GM19397 (cell line): Measurements from ENCODE around the gene PLD3.
"Not testable (repeated sequence)": the region's sequence is repeated elsewhere in the genome, so short reads cannot be mapped to it uniquely, and the experiment has no call there.

Experiments
- ATAC-seq: cut with Tn5 transposase; IDR thresholded peaks from one replicate; pipeline ENCODE4 v1.9.1; 2021; ENCODE audit warnings: mild to moderate bottlenecking, moderate library complexity; ENCODE audit not compliant: unreplicated experiment

The PLD3 gene

GRCh38 chr19:40360708-40361241, 12.3 kb downstream of the PLD3 start:
- ATAC-seq: no peak

DNA sequence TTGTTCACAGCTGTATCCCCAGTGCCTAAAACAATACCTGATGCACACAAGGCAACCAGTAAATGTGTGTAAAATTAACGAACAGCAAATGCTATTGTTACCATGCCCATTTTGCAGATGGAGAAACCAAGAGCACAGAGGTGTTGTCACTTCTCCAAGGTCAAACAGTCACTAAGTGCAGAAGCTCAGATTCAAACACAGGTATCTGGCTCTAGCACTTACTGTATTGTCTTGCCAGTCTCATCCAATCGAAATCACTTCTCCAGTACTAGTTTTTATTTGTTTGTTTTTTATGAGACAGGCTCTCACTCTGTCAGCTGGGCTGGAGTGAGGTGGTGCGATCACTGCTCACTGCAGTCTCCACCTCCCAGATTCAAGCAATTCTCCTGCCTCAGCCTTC, 13.7 kb downstream of the PLD3 start:
- ATAC-seq: no peak

DNA sequence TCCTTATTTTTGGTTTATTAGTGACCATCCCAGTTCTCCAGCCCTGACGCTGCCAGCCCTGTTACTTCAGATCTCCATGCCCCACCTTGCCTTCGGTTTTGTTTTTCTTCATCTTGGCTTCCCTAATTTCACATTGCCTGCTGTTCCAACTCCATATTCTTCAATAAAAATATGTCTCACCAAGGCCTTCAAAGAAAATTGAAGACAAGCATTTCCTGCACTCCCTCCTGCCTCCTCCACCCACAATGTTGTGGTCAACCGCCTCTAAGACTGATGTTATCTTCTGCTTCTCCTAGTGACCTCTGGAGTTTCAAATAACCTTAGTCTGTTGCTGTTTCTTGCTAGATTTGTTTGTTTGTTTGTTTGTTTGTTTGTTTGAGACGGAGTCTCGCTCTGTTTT, 14.6 kb downstream of the PLD3 start:
- no peak for ATAC-seq

DNA sequence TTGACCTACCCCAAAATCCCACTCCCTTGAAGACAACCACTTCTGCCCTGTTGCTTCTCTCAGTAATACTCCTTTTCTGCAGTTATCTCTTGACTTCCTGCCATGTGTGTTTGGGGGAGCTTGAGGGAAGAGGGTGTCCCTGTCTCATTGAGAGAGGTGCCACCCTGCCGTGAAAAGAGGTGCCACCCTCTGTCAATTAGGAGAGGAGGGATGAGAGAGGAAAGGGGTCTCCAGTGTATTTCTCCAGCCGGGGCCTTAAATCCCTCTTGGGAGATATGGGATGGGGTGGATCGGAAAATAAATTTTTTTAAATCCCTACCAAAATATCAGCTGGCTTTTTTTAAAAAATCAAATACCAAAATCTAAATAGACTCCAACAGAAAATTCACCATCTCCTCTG, 16.5 kb downstream of the PLD3 start:
- ATAC-seq: no peak

DNA sequence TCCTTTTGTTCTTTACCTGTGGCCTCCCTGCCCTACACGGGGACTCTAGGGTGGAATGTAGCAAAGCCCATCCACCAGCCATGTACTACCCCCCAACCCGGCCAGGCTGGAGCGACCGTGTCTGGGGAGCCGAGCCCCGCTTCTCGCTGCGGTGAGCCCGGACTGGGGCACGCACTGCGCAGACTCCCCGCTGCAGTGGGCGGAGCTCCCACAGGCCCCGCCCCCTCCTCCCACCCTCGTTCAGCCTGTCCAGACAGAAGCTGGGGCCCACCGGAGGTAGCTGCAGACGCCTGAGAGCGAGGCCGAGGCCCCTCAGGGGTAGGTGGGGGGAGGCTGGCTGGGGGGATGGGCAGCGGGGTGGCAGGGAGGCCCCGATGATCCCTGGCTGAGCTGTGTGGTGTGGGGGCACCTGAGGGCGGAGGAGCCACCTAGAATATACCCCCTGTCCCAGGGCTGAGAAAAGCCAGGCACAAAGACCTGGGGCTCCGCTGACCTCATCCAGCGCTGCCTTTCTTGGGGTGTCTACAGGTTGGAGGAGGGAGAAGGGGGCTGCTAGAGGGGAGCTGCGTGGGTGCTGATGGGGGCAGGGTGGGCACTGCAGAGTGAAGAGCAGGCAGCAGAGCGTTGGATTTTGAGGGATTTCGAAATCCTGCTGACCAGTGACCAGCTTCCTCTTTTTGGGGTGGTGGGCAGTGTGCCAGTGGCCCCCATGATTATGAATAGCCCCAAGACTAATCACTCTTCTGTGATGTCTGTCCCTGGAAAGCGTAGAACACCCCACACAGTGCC, 17.3 kb downstream of the PLD3 start:
- ATAC-seq: no peak

DNA sequence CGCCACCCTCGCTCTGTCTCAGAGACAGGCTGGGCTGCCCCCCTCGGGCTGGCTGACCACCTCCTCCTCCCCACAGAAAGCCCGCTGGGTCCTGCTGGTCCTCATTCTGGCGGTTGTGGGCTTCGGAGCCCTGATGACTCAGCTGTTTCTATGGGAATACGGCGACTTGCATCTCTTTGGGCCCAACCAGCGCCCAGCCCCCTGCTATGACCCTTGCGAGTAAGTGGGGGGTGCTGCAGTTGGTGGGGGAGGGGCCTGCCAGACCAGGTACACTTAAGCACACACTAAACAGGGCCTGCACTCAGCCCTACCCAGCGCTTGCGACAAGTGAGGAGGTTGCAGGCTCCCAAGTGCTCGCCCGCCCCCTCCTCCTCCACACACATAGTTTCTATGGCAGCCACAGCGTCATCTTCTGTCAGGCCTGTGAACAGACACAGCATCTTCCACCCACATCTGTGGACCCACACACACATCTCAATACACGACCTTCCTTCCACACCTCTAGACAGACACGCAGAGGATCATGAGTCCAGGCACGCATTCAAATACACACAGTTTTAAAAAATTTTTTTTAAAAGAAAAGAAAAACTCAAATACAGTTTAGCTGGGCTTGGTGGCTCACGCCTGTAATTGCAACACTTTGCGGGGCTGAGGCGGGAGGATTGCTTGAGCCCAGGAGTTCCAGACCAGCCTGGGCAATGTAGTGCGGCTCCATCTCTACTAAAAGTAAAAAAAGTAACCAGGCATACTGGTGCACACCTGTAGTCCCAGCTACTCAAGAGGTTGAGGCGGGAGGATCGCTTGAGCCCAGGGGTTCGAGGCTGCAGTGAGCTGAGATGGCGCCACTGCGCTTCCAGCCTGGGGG, 18.4 kb downstream of the PLD3 start:
- no peak for ATAC-seq

- no peak for ATAC-seq
Measured at GRCh38 chr19:40367577-40368434, 19.3 kb downstream of the PLD3 start.

- ATAC-seq: no peak
Measured at GRCh38 chr19:40369797-40370196, 21.3 kb downstream of the PLD3 start.

DNA sequence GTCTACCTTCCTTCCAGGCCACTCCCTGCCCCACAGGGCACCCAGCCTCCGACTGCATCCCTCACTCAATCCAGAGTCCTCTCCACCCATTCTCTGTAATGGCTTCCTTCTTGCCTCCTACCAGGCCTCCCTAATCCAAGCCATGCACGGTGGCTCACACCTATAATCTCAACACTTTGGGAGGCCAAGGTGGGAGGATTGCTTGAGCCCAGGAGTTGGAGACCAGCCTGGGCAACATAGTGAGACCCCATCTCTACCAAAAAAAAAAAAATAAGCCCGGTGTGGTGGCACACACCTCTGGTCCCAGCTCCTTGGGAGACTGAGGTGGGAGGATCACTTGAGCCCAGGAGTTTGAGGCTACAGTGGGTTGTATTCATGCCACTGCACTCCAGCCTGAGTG, 21.8 kb downstream of the PLD3 start:
- ATAC-seq: not testable (repeated sequence)

DNA sequence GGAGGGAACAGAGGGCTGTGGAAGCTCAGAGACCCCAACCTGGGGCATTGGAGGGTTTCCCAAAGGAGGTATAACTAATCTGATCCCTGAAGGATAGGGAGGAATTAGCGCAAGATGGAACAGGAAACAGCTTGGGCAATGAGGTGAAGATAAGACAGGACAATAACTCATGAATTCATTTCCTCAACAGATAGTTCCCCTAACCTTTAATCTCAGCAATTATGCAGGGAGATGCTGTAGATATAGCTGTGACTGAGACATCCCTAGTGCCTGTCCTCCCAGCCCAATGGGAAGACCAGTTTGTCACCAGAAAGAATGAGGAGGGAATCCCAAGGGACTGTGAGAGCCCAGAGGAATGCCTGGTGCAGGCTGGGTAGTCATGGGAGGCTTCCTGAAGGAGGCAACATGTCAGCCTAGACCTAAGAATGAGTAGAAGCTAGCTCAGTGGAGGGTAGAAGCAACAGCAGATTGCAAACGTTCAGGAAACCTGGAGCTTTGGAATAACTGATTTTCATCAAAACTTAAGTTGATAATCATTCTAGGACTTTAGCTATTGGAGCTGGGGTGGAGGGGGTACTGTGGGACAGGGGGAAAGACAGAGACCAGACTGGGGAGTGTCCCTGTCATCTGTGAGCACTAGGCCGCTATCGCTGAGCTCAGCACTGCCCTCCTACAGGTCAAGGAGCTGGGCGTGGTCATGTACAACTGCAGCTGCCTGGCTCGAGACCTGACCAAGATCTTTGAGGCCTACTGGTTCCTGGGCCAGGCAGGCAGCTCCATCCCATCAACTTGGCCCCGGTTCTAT, 22.7 kb downstream of the PLD3 start:
- no peak for ATAC-seq

DNA sequence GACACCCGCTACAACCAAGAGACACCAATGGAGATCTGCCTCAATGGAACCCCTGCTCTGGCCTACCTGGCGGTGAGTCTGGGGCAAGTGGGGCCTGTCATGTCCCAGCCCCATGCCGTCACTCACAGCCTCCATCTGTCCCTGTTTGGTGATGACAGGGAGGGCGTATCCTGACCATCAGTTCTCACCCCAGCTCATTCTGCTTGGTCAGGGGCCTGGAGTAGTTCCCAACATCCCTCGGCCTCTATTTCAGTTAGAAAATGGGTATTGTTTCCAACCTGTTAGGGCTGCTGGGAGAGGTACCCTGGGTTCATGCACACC, 23.3 kb downstream of the PLD3 start:
- ATAC-seq: no peak

DNA sequence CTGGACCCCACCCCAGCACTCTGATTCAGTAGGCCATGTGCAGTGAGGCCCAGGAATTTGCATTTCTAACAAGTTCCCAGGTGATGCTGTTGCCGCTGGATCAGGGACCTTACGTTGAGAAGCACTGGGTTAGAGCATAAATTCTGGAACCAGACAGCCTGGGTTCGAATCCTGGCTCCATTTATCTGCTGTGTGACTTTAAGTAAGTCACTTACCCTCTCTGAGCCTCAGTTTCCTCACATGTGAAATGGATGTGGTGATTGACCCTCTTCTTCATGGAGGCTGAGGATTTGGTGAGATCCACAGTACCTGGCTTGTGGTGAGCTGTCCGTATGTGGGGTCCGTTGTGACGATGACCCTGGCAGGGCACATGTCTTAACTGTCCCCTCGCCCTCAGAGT, 25.6 kb downstream of the PLD3 start:
- ATAC-seq: no peak

- ATAC-seq: no peak
Measured at GRCh38 chr19:40376286-40376862, 27.9 kb downstream of the PLD3 start.

DNA sequence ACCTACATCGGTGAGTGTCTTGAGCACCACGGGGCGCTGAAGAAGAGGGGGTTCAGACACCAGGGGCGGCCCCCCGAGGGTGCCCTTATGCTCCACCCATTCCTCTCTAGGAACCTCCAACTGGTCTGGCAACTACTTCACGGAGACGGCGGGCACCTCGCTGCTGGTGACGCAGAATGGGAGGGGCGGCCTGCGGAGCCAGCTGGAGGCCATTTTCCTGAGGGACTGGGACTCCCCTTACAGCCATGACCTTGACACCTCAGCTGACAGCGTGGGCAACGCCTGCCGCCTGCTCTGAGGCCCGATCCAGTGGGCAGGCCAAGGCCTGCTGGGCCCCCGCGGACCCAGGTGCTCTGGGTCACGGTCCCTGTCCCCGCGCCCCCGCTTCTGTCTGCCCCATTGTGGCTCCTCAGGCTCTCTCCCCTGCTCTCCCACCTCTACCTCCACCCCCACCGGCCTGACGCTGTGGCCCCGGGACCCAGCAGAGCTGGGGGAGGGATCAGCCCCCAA, 29.4 kb downstream of the PLD3 start:
- no peak for ATAC-seq

DNA sequence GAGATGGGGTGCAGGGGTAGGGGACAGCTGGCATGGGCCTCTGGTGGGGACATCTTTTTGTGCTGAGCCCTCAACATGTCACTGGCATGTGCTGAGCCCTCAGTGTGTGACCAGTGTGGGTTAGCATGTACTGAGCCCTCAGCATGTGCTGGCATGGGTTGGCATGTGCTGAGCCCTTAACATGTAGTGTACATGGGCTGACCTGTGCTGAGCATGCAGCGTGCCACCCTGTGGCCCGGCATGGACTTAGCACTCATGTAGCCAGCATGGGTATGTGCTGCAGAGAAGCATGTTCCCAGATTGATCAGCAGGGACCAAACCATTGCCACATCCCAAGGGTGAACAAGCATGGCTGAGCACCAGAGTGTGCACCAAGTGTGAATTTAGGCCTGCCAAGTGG, 30.0 kb downstream of the PLD3 start:
- ATAC-seq: no peak

DNA sequence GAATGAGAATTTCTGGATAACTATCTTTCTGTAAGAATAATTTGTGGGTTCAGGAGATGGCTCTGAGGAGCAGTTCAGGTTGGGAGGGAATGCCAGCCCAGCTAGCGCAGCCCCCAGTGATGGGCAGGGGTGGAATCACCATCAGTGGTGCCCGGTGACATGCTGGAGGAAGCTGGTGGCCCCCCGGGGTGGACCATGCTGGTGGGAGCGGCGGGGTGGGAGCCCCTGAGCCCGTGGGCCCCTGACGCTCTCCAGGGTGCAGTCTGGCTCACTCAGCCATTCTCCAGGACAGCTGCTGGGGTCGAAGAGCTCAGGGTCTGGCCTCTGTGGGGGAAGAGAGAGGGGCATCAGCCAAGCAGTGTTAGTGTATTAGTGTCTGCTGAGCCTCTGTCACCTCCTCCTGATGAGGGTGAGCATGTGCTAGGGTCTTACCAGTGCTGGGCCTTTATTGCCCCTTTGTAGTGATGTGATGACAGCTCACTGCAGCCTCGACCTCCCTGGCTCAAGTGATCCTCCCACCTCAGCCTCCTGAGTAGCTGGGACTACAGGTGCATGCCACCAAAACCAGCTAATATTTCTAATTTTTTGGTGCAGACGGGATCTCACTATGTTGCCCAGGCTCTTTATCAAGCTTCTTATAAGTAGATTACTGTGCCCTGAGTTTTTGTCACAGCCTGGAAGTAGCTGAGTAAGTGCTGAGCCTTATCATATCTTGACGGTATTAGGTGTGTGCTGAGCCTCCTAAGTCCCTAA, 31.1 kb downstream of the PLD3 start:
- ATAC-seq: no peak

DNA sequence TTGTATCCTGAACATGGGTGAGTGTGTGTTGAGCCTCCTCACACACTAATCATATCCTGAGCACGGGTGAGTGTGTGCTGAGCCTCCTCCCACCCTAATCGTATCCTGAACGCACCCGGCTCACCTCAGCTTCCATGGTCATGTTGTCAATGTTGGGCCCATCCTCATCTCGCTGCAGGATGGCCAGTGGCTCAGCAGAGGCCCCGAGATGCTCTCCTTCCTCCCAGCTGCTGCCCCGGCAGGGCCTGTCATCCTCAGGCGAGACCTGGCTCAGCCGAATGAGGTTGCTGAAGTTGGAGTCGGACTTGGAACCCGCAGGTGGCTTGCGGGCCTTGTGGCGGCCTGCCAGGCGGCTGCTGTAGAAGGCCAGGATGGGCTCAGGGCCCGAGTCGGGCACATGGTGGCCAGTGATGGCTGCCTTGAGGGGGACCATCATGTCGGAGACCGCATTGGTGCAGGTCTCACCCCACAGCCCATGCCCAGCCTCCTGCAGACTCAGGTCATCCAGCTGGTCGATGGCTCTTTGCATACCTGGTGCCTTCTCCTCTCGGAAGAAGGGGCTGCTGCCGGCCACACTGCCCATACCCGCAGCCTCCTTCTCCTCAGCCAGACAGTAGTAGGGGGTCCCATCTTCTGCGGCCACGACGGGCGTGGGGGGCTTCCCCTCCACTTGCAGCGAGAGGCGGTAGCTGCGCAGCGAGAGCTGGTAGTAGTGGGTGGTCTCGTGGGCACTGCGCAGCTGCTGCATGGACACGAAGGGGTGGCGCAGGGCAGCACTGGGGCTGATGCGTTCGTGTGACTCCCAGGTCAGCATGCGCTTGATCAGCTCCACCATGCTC, 31.9 kb downstream of the PLD3 start:
- ATAC-seq: no peak

- ATAC-seq: no peak
Measured at GRCh38 chr19:40381321-40381720, 32.8 kb downstream of the PLD3 start.
